HG02840 (cell line): ENCODE results near the gene LYPD1.

Source experiments
- ATAC-seq: cut with Tn5 transposase; IDR thresholded peaks from one replicate; pipeline ENCODE4 v1.9.1; 2021; ENCODE audit warnings: mild to moderate bottlenecking, moderate library complexity, moderate number of reproducible peaks; ENCODE audit not compliant: unreplicated experiment, low FRiP score

The LYPD1 gene

DNA sequence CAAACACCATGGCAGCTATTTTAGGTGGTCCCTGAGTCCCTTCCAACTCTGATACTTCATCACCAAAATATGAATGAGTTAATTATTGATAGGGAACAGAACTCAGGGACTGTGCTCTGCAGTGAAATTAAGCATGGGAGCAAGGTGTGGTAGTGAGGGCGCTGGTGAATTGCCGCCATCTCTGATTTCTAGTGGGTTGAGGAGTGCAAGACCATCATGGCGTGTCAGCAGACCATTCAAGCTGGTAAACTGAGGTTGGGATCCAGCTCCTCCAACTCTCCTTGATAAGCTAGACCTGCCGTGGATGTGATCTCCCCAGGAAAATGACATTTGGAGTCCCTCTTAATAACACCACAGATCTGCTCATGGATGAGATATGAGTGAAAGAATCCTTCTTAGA is 70.4 kb downstream of the LYPD1 start:
- ATAC-seq, result no peak

DNA sequence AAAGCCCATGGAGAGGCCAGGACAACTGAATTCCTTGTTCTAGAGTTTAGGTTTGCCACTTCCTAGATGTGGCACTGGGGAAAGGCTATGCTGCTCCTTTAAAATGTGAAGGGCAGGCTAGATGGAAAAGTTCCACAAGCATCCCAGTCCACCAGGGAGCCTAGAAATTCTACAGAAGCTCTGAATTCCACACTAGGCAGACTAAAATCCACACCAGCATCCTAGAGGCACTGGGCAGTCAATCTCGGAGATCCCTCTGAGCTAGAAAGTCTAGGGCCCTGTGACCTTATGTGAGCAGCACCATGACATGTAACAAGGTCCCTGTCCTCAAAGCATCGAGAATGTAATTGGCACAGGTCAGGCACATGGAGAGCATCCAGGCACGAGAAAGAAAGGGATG is 71.5 kb downstream of the LYPD1 start:
- no peak for ATAC-seq

DNA sequence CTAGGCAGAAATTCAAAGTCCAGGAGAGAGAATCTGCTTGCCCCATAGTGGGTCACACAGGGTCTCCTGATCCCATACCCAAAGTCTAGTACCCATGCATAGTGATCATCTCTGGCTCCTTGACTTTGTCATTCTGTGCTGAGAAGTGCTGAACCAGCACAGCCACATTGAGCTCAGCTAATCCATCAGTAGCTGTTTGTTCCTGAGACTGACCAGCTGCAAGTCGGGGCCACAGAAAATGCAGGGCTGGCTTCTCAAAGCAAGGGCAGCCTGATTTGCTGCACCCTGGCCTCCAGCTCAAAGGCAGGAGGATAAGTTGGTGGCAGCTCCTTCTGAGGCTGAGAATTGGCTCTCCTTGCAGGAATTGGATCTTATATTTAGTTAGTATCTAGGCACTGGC is 72.2 kb downstream of the LYPD1 start:
- no peak for ATAC-seq

DNA sequence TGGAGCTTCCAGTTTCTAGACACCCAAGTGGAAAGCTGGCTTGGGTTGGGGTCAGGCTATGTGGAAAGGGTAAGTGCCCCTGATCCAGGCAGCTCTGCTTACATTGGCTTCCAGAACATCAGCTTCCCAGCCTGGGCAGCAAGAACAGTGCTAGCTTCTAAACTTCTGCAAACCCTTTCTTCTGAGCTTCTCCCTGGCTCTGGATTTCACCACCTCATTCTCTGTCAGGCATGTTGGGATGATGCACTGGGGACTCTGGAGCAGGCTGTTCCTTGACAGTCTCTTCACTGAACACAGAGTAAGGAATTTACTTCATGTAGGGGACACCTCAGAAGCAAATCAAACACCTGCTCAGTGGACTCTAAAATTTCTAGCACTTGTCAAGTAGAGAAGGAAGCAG is 72.8 kb downstream of the LYPD1 start:
- ATAC-seq, result no peak

- ATAC-seq, result no peak
Observed at GRCh38 chr2:132595693-132596092, 74.3 kb downstream of the LYPD1 start.

GRCh38 chr2:132595186-132595585 is 74.8 kb downstream of the LYPD1 start:
- no peak for ATAC-seq
